GM18505 (cell line): Measurements from ENCODE around the gene MTERF4.

Experiments
- ATAC-seq: cut with Tn5 transposase; IDR thresholded peaks from one replicate; pipeline ENCODE4 v1.9.1; 2021; ENCODE audit not compliant: unreplicated experiment
- POLR2A ChIP-seq: IDR thresholded peaks from 4 replicates; pipeline ENCODE4 v1.6.1; 2011; ENCODE audit warnings: borderline replicate concordance; ENCODE audit not compliant: insufficient read depth, insufficient read length; ENCODE audit errors: extremely low read depth

MTERF4 gene

GRCh38 chr2:241139531-241140444 is 37.7 kb upstream of the MTERF4 start:
- no peak for ATAC-seq
- no peak for TF ChIP-seq POLR2A

- no peak for TF ChIP-seq POLR2A
- ATAC-seq = no peak
Observed at GRCh38 chr2:241138471-241138870, 36.4 kb upstream of the MTERF4 start.

- no peak for TF ChIP-seq POLR2A
- no peak for ATAC-seq
Observed at GRCh38 chr2:241137276-241138190, 35.4 kb upstream of the MTERF4 start.

- ATAC-seq = no peak
Observed at GRCh38 chr2:241136661-241137260, 34.7 kb upstream of the MTERF4 start.

GRCh38 chr2:241136191-241136590 is 34.1 kb upstream of the MTERF4 start:
- TF ChIP-seq POLR2A = no peak
- no peak for ATAC-seq

More at GRCh38 chr2:241136661-241137260, 34.7 kb upstream of the MTERF4 start:
- no peak for TF ChIP-seq POLR2A

- ATAC-seq = no peak
- TF ChIP-seq POLR2A = no peak
Observed at GRCh38 chr2:241135737-241136136, 33.6 kb upstream of the MTERF4 start.

- no peak for TF ChIP-seq POLR2A
- no peak for ATAC-seq
Observed at GRCh38 chr2:241134711-241135110, 32.6 kb upstream of the MTERF4 start.

GRCh38 chr2:241133436-241133820 is 31.3 kb upstream of the MTERF4 start:
- no peak for ATAC-seq
- no peak for TF ChIP-seq POLR2A

GRCh38 chr2:241132538-241133435 is 30.7 kb upstream of the MTERF4 start:
- TF ChIP-seq POLR2A = no peak

GRCh38 chr2:241131531-241131930 is 29.4 kb upstream of the MTERF4 start:
- no peak for TF ChIP-seq POLR2A
- no peak for ATAC-seq

More at GRCh38 chr2:241132538-241133435, 30.7 kb upstream of the MTERF4 start:
- ATAC-seq = no peak

GRCh38 chr2:241130316-241130715 is 28.2 kb upstream of the MTERF4 start:
- TF ChIP-seq POLR2A = no peak
- ATAC-seq = no peak
